Hepatocyte (in vitro differentiated cells): ENCODE measurements around the gene CNTNAP2.

Experiments
- EZH2 ChIP-seq: fragments of 200-600 bp; sonication (generic); IDR thresholded peaks from 2 replicates; pipeline ENCODE4 v1.6.1; 2016; ENCODE audit warnings: antibody characterized with exemption, mild to moderate bottlenecking, borderline replicate concordance
- TF ChIP-seq, protein P1 (sequence below): fragments of 200-600 bp; sonication (generic); IDR thresholded peaks from 2 replicates; pipeline ENCODE4 v1.5.1; 2016; ENCODE audit warnings: antibody characterized with exemption, mild to moderate bottlenecking; ENCODE audit not compliant: poor library complexity

DNA sequence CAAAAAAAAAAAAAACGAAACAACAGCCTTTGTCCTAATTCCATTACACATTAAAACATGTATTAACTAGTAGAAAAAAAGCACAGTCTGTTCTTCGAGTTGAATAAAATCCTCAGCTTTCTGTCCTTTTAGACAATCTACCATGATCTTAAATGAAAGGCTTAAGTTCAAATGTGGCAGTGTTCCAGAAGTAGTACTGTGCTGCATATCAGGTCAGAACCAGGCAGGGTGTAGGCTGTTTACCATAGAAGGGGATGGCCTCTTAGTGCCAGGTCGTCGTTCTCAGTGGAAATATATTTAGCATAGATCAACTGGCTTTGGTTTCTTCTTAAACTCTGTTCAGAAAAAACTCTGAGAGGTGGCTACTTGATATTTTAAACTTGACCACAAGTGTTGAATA, 612.0 kb downstream of the CNTNAP2 start:
- TF ChIP-seq, protein P1, sequence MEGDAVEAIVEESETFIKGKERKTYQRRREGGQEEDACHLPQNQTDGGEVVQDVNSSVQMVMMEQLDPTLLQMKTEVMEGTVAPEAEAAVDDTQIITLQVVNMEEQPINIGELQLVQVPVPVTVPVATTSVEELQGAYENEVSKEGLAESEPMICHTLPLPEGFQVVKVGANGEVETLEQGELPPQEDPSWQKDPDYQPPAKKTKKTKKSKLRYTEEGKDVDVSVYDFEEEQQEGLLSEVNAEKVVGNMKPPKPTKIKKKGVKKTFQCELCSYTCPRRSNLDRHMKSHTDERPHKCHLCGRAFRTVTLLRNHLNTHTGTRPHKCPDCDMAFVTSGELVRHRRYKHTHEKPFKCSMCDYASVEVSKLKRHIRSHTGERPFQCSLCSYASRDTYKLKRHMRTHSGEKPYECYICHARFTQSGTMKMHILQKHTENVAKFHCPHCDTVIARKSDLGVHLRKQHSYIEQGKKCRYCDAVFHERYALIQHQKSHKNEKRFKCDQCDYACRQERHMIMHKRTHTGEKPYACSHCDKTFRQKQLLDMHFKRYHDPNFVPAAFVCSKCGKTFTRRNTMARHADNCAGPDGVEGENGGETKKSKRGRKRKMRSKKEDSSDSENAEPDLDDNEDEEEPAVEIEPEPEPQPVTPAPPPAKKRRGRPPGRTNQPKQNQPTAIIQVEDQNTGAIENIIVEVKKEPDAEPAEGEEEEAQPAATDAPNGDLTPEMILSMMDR, result no peak
- no peak for TF ChIP-seq EZH2
